ENCODE data around the gene LRMDA. TPM values are rescaled to one million over a fixed set of nuclear protein-coding genes. Genes with fewer than 3 reads are reported as not detected.

The LRMDA gene
- total and polyA plus RNA-seq, 2 of the 13 experiments (the other 11 are each of a cell fraction or from before 2014, with no cell fraction given): 13.4 to 22.0 TPM

DNA sequence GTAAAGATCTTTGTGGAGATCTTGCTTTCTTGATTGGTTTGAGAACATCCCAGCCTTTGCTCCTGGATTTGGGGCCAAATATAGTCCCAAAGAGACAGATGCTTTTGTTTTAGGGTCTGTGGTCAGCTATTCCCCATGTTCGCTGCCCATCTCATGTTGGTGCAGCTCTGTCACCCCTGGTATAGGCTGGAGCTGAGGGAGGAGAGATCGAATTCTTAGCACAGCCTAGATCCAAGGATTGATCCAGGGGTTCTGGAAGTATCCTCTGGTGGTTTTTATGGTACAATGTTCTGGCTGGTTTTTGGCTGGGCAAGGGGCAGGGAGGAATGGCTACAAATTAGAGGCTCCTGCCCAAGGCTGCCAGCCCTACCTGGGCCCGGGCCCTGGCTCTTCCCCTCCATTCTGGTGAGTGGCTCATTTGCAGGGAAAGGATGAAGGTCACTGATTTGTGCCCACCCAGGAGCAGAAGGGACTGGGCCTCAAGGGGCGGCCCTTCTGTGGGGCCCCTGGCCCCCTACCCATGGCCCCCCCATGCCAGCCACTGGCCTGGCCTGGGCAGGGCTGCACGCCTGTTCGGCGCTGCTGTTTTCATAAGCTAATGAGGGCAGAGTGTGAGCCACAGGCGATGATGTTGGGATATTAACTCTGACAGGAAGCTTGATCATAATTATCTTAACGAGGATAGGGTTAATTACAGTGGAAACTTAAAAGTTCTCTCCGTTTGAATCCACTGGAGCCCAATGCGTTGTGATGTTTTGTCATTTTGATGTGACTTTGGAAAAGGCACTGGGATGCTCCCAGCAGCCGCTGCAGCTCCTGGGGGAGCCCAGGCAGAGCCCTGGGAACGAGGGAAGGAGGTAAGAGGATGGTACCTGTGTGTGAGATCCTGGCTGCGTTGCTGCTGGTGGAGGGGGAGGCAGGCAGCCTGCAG, 600.6 kb downstream of the LRMDA start (continued):
- TF ChIP-seq, protein P1, sequence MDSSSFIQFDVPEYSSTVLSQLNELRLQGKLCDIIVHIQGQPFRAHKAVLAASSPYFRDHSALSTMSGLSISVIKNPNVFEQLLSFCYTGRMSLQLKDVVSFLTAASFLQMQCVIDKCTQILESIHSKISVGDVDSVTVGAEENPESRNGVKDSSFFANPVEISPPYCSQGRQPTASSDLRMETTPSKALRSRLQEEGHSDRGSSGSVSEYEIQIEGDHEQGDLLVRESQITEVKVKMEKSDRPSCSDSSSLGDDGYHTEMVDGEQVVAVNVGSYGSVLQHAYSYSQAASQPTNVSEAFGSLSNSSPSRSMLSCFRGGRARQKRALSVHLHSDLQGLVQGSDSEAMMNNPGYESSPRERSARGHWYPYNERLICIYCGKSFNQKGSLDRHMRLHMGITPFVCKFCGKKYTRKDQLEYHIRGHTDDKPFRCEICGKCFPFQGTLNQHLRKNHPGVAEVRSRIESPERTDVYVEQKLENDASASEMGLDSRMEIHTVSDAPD (CRISPR knock-in tag; IDR thresholded peaks at IDR 0.05): 0 out of 2 replicates have a peak, but pooled peaks have one; percentile 7
- peak; percentile 26; the same call in 1 of the 2 replicates for TF ChIP-seq ZFY (CRISPR knock-in tag; IDR thresholded peaks at IDR 0.05)
- no peak for TF ChIP-seq SP2 (CRISPR knock-in tag; IDR thresholded peaks at IDR 0.05)
- TF ChIP-seq AGO2 (optimal IDR thresholded peaks at IDR 0.05; ENCODE audit: low read depth, low read length): peak; percentile 97
- 0 out of 2 replicates have a peak, but pooled peaks have one; percentile 49 for TF ChIP-seq MTA1 (CRISPR knock-in tag; IDR thresholded peaks at IDR 0.05; ENCODE audit: borderline replicate concordance)
- no peak for TF ChIP-seq TEAD3 (CRISPR knock-in tag; optimal IDR thresholded peaks at IDR 0.05; ENCODE audit: borderline replicate concordance)
- no peak for TF ChIP-seq TSC22D2 (CRISPR knock-in tag; IDR thresholded peaks at IDR 0.05; ENCODE audit: borderline replicate concordance)
- no peak; the same call in 1 of the 2 replicates for TF ChIP-seq ZNF652 (CRISPR knock-in tag; IDR thresholded peaks at IDR 0.05; ENCODE audit: borderline replicate concordance, low read depth)
- TF ChIP-seq ZBTB38 (CRISPR knock-in tag; IDR thresholded peaks at IDR 0.05): peak; percentile 46; the same call in 1 of the 2 replicates
- TF ChIP-seq ATF7-NPFF (CRISPR knock-in tag; IDR thresholded peaks at IDR 0.05; ENCODE audit: low read depth): peak; percentile 17; the same call in 1 of the 2 replicates
- TF ChIP-seq KDM4B (CRISPR knock-in tag; IDR thresholded peaks at IDR 0.05): no peak
- TF ChIP-seq ZNF333 (CRISPR knock-in tag; IDR thresholded peaks at IDR 0.05; ENCODE audit: borderline replicate concordance): 0 out of 2 replicates have a peak, but pooled peaks have one; percentile 45
- TF ChIP-seq SNAI1 (CRISPR knock-in tag; IDR thresholded peaks at IDR 0.05; ENCODE audit: borderline replicate concordance): 0 out of 2 replicates have a peak, but pooled peaks have one; percentile 20
- 0 out of 2 replicates have a peak, but pooled peaks have one; percentile 28 for TF ChIP-seq ZBTB7A (CRISPR knock-in tag; IDR thresholded peaks at IDR 0.05)
- TF ChIP-seq ZNF883 (CRISPR knock-in tag; IDR thresholded peaks at IDR 0.05; ENCODE audit: not compliant biosample characterization): peak; percentile 19
- peak; percentile 72; the same call in 1 of the 2 replicates for TF ChIP-seq ARHGAP35 (CRISPR knock-in tag; IDR thresholded peaks at IDR 0.05; ENCODE audit: borderline replicate concordance)
- TF ChIP-seq POLR2G (IDR thresholded peaks at IDR 0.05; ENCODE audit: low read depth, low read length): peak; percentile 51; the same call in 1 of the 2 replicates
- peak in 1 of 2 experiments; percentile 49; a peak in 3 of 4 replicates for TF ChIP-seq POLR2A (IDR thresholded peaks at IDR 0.05; ENCODE audit: insufficient read depth in 1 of 2, low read depth in 2 of 2, low read length in 2 of 2)
- peak; percentile 54; the same call in 1 of the 2 replicates for TF ChIP-seq NFKB2 (CRISPR knock-in tag; IDR thresholded peaks at IDR 0.05; ENCODE audit: borderline replicate concordance)
- TF ChIP-seq, protein P2, sequence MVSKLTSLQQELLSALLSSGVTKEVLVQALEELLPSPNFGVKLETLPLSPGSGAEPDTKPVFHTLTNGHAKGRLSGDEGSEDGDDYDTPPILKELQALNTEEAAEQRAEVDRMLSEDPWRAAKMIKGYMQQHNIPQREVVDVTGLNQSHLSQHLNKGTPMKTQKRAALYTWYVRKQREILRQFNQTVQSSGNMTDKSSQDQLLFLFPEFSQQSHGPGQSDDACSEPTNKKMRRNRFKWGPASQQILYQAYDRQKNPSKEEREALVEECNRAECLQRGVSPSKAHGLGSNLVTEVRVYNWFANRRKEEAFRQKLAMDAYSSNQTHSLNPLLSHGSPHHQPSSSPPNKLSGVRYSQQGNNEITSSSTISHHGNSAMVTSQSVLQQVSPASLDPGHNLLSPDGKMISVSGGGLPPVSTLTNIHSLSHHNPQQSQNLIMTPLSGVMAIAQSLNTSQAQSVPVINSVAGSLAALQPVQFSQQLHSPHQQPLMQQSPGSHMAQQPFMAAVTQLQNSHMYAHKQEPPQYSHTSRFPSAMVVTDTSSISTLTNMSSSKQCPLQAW (CRISPR knock-in tag; IDR thresholded peaks at IDR 0.05): peak; percentile 14; the same call in 1 of the 2 replicates
- TF ChIP-seq MTF1 (CRISPR knock-in tag; IDR thresholded peaks at IDR 0.05): no peak
- TF ChIP-seq SAFB2 (CRISPR knock-in tag; IDR thresholded peaks at IDR 0.05; ENCODE audit: borderline replicate concordance, low read depth): 0 out of 2 replicates have a peak, but pooled peaks have one; percentile 41
- no peak for TF ChIP-seq ZSCAN29 (CRISPR knock-in tag; conservative IDR thresholded peaks at IDR 0.05)
- TF ChIP-seq, protein P3, sequence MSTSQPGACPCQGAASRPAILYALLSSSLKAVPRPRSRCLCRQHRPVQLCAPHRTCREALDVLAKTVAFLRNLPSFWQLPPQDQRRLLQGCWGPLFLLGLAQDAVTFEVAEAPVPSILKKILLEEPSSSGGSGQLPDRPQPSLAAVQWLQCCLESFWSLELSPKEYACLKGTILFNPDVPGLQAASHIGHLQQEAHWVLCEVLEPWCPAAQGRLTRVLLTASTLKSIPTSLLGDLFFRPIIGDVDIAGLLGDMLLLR (CRISPR knock-in tag; IDR thresholded peaks at IDR 0.05): no peak

All from HepG2 (cell line).